ENCODE results near the gene ZNF787.

ZNF787 gene

GRCh38 chr19:56094449-56094848 lies 26.6 kb downstream of the ZNF787 start:
- no peak for TF ChIP-seq CTCF (conservative IDR thresholded peaks at IDR 0.05; ENCODE audit: low read depth, low read length)
- H3K4me3 ChIP-seq (ENCODE audit: low read depth, low read length), result no peak overlapping the region
- no peak for DNase-seq (ENCODE audit: low read depth)

- no peak overlapping the region for H3K4me3 ChIP-seq (ENCODE audit: low read depth, low read length)
- TF ChIP-seq CTCF (conservative IDR thresholded peaks at IDR 0.05; ENCODE audit: low read depth, low read length), result no peak
- DNase-seq (ENCODE audit: low read depth), result no peak
Measured at GRCh38 chr19:56092685-56093631, 28.1 kb downstream of the ZNF787 start.

GRCh38 chr19:56091751-56092546 lies 29.1 kb downstream of the ZNF787 start:
- H3K4me3 ChIP-seq (ENCODE audit: low read depth, low read length), result no peak overlapping the region
- TF ChIP-seq CTCF (conservative IDR thresholded peaks at IDR 0.05; ENCODE audit: low read depth, low read length), result no peak
- no peak for DNase-seq (ENCODE audit: low read depth)

GRCh38 chr19:56091066-56091490 lies 30.0 kb downstream of the ZNF787 start:
- no peak overlapping the region for H3K4me3 ChIP-seq (ENCODE audit: low read depth, low read length)
- no peak for TF ChIP-seq CTCF (conservative IDR thresholded peaks at IDR 0.05; ENCODE audit: low read depth, low read length)
- peak; percentile 72 for DNase-seq (ENCODE audit: low read depth)

- no peak overlapping the region for H3K4me3 ChIP-seq (ENCODE audit: low read depth, low read length)
- TF ChIP-seq CTCF (conservative IDR thresholded peaks at IDR 0.05; ENCODE audit: low read depth, low read length), result no peak
- DNase-seq (ENCODE audit: low read depth), result no peak
Measured at GRCh38 chr19:56089344-56089743, 31.8 kb downstream of the ZNF787 start.

GRCh38 chr19:56088497-56089215 lies 32.4 kb downstream of the ZNF787 start:
- TF ChIP-seq CTCF (conservative IDR thresholded peaks at IDR 0.05; ENCODE audit: low read depth, low read length), result no peak
- DNase-seq (ENCODE audit: low read depth), result no peak

More at GRCh38 chr19:56088497-56089215, 32.4 kb downstream of the ZNF787 start:
- H3K4me3 ChIP-seq (ENCODE audit: low read depth, low read length), result no peak overlapping the region

Data from choroid plexus epithelial cell (primary cell).